HG03469 (cell line): Measurements from ENCODE around the gene EIF2A.

Source experiments
- ATAC-seq: cut with Tn5 transposase; IDR thresholded peaks from one replicate; pipeline ENCODE4 v1.9.1; 2021; ENCODE audit warnings: mild to moderate bottlenecking, moderate library complexity, moderate number of reproducible peaks; ENCODE audit not compliant: unreplicated experiment

The EIF2A gene

DNA sequence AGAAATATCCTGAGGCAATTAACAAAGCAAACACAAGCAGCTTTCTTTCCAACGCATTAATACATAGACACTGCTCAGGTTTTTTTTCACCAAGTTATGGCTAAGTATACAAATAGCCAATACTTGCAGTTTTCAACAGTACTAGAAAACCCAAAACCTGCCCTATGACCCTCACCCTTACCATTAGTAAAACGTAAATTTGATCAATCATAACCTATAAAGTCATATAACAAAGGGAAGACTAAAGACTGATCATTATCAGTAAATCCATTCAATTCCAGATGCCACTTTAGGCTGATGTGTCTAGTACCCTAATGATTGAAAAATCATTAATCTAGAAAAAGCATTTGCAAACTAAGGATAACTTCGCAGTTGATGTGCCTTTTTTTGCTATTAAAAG lies 3.5 kb upstream of the EIF2A start:
- no peak for ATAC-seq

DNA sequence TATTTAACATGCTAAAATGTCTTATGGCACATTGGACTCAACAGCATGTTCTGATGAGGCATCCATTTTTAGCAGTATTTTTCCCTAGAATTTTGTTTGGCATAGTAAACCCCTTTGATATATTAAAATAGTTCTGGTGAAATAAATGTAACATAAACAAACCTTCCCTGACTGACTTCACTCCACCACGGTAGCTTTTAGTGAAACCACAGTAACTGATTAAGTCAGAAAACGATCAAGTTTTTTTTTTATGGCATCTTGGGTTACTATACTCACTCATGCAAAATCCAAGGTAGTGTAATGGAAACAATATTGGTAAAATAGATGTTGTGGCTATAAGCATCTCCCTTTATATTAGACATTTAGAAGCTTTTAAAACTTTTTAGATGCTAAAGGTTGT lies 3.1 kb upstream of the EIF2A start:
- no peak for ATAC-seq

- no peak for ATAC-seq
Measured at GRCh38 chr3:150544041-150544440, 2.5 kb upstream of the EIF2A start.

- no peak for ATAC-seq
Measured at GRCh38 chr3:150544726-150545125, 1.9 kb upstream of the EIF2A start.

- ATAC-seq: peak; percentile 1
Measured at GRCh38 chr3:150545419-150546225, 965 bp upstream of the EIF2A start.

DNA sequence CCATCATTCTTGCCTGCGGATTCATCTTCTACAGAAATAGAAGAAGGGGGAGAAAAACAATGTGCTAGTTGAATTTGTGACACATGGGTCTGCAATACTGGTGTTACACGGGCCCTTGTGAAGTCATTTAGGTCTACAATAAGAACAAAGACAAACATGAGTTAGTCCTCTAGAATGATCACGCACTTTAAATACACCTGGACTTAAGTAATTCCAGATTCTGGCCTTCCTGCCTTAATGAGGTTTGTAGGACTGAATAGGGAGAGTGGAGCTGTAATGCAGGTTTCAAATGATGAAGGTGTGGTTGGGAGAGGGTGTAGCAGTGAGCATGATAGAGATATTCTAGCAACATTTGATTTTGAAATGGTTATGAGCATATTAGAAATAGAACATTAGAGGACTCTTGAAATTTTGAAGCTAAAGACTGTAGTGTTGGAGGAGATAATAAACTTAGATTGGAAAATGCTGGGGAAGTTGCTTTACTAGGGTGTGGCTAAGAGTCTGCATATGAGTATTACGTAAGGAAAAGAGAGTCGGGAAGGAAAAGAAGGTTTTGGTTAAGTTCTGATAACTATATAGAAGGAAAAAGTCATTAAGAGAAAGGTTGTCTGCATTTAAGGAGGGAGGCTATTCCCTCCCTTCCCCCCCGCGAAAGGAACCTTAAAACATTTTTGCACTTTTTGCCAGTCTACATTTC lies 606 bp downstream of the EIF2A start:
- no peak for ATAC-seq

GRCh38 chr3:150555859-150556436 lies 9.4 kb downstream of the EIF2A start:
- no peak for ATAC-seq

DNA sequence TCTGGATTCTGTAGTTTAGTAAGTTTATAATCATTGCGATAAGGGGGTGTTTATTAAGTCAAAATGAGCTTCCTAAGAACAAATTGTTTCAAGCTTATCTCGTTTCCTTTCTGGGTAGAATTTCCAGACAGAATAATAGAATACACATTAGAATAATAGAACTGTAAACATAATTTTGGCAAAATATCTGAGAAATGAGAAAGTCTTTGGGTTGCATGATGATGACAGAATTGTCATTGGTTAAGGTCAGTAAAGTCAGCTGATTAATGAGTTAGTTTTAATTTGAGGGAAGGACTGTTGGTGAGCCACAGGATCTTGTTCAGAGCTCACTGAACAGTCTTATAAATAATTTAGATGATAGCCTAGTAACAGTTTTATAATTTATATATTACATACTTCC lies 10.2 kb downstream of the EIF2A start:
- ATAC-seq: no peak

DNA sequence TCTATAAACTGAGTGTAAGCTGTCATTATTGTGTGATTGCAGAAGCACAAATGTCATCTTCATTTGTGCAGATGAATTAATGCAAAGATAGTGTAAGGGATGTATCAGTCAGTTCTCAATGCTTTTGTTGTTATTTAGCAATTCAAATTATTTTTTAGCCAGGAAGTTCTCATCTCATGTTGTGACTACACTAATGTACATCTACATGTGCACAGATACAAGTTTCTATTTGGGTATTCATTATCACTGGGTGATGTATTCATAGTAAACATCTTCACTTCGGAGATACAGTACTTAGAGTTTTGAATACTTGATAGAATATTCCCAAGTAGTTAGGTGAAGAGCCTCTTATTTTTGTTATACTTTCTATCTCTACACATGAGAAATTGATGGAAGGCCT lies 11.1 kb downstream of the EIF2A start:
- ATAC-seq: no peak

- no peak for ATAC-seq
Measured at GRCh38 chr3:150564243-150564642, 17.7 kb downstream of the EIF2A start.

DNA sequence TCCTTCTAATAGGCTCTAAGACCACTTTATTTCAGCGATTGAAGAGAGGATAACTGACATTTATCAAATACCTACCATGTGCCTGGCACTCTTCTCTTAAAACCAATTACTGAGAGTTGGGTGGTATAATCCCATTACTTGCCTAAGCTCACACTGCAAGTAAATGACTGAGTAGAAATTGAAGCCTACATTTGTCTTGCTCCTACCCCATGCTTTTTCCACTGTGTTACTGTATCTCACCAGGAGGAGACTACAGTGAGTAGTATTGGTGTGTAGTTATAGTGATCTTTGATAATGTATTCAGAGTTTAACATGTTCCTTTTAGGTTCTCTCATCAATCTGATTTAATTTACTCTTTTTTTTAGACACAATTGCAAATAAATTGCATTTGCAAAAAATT lies 20.7 kb downstream of the EIF2A start:
- no peak for ATAC-seq

- no peak for ATAC-seq
Measured at GRCh38 chr3:150577855-150578254, 31.3 kb downstream of the EIF2A start.

GRCh38 chr3:150581174-150581573 lies 34.6 kb downstream of the EIF2A start:
- no peak for ATAC-seq

DNA sequence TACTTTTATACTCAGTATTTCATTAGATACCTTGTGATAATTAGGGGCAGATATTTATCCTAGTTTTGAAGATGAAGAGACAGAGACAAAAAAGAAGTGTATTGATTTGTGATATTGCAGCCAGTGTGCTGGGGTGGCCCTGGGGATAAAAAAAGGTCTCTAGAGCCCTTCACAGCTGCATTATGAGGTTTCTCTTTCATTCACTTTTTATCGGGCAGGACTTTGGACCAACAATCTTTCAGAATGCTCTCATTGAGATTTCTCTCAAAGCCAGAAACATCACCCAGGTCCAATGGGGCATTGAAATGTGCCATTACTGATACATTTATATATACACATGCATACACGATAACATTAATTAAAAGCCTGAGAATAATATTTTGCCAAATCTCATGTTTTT lies 36.0 kb downstream of the EIF2A start:
- no peak for ATAC-seq

- ATAC-seq: no peak
Measured at GRCh38 chr3:150583028-150583427, 36.4 kb downstream of the EIF2A start.

GRCh38 chr3:150588027-150588830 lies 41.6 kb downstream of the EIF2A start:
- ATAC-seq: no peak

- ATAC-seq: no peak
Measured at GRCh38 chr3:150589759-150590158, 43.2 kb downstream of the EIF2A start.

- no peak for ATAC-seq
Measured at GRCh38 chr3:150594150-150594549, 47.6 kb downstream of the EIF2A start.

DNA sequence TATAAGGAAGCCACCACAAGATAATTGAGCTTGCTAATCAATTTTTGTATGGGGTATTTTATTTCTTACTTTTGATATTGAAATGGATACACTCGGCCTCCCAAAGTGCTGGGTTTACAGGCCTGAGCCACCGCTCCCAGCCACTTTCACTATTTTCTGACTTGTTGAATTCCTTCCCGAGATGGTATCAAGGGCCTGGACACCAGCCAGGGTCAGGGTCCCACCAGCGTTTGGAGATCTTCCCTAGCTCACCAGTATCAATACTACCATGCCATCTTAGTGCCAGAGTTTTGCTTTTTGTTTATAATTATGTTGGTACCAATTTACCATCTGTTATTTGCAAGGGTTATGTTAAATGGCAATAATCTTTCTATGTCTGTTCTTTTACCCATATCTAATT lies 51.1 kb downstream of the EIF2A start:
- no peak for ATAC-seq

DNA sequence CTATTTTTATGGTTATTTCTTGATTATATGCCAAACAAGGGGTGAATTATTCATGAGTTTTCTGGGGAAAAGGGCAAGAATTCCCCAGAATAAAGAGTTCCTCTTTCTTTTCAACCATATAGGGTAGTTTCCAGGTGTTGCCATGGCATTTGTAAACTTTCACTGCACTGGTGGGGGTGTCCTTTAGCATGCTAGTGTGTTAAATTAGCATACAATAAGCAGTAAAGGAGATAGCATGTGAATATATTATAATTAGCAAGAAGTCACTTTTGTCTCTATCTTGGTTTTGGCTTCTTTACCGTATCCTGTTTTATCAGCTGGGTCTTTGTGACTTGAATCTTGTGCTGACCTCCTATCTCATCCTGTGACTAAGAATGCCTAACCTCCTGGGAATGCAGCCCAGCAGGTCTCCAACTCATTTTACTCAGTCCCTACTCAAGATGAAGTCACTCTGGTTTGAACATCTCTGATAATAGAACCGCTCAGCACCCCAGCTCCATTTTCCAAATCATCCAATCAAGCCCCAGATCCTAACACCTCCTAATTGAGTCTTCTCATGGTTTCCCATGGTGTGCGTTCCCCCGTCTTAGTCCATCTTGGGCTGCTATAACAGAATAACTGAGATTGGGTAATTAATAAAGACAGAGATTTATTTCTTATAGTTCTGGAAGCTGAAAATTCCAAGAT lies 53.2 kb downstream of the EIF2A start:
- ATAC-seq: peak; percentile 19
